Subcutaneous adipose tissue (tissue), 4 donors: Measurements from ENCODE around the gene TMEM59. TPM values are rescaled to one million over a fixed set of nuclear protein-coding genes. Genes with fewer than 3 reads are reported as not detected.

ENCODE experiments used
- total RNA-seq, 4 donors: library from RNA; depleted of rRNA; stranded (reverse); fragments of >200 nt; gene quantifications; one replicate each; pipeline ENCODE4 v1.1.0, GENCODE V29; 2016
- TF ChIP-seq, protein P1 (sequence below): fragments of 450-650 bp; IDR thresholded peaks from one replicate; pipeline ENCODE4 v1.5.1; 2016; ENCODE audit warnings: low read depth, mild to moderate bottlenecking, control low read depth, antibody characterized with exemption, moderate library complexity

The TMEM59 gene
- total RNA-seq, 4 donors from 2014 or later, result 184 to 344 (median 338) TPM

DNA sequence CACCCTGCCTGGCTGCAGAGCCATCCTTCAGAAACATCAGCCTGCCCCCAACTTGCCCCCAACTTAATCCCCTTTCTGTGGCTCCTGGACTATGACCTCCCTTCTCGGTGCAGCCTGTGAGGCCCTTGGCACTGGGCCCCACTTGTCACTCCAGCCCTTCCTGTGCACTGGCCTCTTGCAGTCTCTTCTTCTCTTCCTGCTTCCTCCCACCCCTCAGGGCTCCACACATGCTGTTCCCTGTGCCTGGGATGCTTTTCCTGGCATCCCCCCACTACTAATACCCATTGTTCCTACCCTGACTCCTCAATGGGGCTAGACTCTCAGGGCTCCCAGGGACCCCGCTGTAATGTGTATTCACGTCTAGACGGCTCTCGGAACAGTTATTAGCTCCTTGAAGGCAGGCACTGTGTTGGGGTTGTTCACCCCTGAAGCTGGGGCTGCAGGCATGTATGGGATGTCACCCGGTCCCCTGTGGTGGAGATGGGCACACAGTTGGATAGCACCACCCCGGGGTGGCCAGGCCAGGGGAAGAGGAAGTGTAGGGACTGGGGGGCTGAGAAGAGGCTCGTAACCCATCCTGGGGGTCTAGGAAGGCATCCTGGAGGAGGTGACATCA lies 39.5 kb downstream of the TMEM59 start:
- TF ChIP-seq, protein P1, sequence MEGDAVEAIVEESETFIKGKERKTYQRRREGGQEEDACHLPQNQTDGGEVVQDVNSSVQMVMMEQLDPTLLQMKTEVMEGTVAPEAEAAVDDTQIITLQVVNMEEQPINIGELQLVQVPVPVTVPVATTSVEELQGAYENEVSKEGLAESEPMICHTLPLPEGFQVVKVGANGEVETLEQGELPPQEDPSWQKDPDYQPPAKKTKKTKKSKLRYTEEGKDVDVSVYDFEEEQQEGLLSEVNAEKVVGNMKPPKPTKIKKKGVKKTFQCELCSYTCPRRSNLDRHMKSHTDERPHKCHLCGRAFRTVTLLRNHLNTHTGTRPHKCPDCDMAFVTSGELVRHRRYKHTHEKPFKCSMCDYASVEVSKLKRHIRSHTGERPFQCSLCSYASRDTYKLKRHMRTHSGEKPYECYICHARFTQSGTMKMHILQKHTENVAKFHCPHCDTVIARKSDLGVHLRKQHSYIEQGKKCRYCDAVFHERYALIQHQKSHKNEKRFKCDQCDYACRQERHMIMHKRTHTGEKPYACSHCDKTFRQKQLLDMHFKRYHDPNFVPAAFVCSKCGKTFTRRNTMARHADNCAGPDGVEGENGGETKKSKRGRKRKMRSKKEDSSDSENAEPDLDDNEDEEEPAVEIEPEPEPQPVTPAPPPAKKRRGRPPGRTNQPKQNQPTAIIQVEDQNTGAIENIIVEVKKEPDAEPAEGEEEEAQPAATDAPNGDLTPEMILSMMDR, result no peak

DNA sequence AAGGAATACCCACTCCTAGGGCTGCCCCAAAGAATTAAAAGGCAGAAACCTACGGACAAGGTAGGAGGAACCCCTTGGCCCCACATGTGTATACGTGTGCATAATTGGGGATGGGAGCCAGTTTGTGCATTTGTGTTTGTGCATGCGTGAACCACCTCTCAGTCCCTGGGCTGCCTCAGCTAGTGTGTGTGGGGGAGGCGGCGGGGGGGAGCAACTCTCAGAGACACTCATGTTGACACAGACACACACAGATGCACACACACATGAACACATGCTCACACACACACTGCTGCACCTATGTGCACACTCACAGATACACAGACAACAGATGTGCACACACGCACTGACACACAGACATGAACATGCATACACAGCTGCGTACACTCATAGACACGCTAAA lies 40.1 kb downstream of the TMEM59 start:
- TF ChIP-seq, protein P1, result no peak

DNA sequence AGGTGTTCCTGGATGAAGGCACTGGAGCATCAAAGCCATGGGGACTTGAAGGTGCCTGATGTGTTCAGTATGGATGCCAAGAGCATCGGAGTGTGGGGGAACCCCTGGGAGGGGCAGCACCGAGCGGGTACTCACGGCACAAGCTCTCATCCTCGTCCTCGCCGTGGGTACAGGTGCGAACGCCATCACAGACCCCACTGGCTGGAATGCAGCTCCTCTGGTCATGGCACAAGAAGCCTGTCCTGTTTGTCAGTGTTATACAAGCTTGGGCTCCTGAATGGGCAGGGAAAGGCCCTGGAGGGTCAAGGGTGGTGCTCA lies 41.0 kb downstream of the TMEM59 start:
- TF ChIP-seq, protein P1, result no peak

DNA sequence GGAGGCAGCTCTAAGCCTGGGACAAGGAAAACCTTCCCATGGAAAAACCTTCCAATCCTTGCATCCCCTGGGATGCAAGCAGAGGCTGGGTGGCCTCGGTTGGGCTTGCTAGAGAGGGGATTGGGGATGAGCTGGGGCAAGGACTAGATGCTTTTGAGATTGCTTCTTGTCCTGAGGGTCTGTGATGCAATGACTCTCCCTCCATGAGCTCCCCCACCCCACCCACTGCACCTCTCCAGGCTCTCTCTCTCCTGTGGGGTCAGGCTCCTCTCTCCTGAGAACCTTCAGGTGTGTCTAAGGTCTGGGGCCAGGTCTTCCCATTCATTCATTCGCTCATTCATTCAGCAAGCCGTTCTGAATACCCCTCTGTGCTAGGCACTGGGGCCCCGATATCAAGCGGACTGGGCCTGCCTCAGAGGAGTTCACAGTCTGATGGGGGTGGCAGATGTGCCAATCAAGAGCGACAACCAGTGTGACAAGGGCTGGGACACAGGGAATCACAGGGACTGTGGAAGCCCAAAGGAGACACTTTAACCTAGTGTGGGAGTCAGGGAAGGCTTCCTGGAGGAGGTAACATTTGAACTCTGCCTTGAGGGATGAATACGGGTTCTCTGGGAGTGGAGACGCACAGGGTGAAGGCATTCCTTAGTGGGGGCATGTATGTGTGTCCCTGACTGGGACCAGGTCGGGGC lies 41.5 kb downstream of the TMEM59 start:
- TF ChIP-seq, protein P1, result no peak

DNA sequence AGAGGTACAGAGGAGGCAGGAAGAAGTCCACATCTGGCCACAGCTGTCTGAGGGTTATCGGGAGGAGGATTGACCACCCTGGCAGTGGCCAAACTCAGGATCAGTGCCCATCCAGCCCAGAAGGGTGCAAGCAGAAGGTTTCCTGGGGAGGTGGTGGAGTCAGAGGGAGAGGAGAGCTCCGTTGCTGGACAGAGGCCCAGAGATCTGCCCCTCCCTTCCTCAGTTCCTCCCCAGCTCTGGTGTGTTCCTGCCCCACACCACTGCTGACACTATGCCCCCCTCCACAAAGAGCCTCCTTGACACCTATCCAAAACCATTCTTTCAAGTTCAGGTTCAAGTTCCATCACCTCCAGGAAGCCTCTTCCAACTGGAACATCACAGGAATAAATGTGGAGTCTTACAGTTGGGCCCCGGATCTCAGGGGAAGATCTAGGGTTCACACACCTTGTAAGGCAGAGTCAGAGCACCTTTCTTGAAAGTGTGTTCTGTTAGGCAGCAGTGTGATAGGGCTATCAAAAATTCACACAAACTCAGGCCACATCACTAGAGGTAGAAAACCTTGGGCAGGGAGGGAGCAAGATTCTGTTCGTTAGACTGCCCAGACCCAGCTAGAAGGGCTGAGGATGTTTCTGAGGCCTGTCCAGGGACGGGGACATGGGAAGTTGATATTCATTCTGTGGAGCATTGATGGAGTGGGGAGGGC lies 42.4 kb downstream of the TMEM59 start:
- TF ChIP-seq, protein P1, result no peak

DNA sequence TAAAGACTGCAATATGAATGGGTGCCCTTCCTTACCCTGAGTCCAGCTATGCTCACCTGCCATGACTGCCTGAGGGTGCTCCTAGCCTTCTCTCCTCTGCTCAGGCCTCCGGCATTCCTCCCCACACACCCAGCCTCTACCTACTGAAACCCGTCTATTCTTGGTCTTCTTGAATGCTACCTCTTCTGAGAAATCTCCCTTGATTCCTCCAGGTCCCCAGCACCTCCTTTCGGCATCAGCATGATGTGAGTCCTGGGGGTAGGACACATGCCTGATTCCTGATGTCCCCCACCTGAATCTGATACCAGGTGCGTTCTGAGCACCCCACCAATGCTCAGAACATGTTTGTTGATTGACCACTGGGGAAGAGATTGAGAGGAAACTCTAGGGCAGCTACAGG lies 43.6 kb downstream of the TMEM59 start:
- TF ChIP-seq, protein P1, result no peak

DNA sequence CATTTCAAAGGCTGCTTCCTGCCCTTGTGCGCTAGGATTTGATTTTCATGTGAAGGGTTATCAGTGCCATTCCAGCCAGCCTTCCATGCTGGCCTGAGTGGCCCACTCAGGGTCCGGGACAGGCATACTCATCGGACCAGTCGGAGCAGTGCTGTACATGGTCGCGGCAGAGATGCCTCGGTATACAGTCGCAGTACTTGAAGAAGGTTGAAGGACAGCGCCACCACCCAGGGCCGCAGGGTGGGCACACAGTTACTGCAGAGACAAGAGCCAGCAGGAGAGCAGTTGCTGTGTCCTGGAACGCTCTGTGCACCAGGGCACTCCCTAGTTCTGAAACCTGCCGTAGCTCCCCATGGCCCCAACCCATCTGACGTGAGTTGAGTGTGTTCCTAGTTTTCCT lies 44.1 kb downstream of the TMEM59 start:
- TF ChIP-seq, protein P1, result no peak
